HG03064 (cell line): Measurements from ENCODE around the gene NCEH1.
"Not testable (repeated sequence)": the region's sequence is repeated elsewhere in the genome, so short reads cannot be mapped to it uniquely, and the experiment has no call there.

Experiments used
- ATAC-seq: cut with Tn5 transposase; IDR thresholded peaks from one replicate; pipeline ENCODE4 v1.9.1; 2021; ENCODE audit warnings: low read depth; ENCODE audit not compliant: unreplicated experiment

NCEH1 gene

DNA sequence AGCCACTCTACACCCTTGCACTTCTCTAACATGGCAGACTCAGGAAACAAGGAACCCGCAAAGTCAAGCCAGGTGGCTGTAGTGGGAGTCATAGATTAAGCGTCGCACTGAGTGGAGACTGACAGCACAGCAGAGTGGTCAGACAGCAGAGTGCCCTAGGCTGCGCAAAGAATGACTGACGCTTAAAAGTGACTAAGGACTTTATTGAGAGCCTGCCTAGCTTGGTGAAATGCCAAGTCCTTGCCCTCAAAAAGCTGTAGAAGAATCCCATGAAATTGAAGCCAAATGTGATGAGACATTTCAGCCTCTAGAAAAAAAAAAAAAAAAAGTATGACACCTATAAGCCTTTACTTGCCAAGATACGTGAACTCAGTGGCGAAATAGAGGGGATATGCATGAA, 30.2 kb downstream of the NCEH1 start:
- no peak for ATAC-seq

DNA sequence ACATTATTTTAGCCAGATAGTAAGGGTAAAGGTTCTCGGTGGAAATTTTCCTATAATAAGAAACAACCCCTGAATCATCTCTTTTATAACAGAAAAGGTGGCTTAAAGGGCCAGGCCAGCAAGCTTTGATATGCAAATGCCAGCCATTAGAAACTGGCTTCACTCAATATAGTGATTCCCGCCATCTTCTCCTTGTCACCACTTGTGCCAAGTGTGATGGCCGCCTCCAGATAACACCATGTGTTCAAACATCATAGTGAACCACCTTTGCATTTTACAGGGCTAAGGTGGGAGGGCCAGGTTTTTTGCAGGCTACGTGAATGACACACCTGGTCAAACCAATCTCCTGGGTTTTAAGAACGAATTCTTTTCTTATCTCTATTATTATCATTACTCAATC, 31.3 kb downstream of the NCEH1 start:
- ATAC-seq, result no peak

DNA sequence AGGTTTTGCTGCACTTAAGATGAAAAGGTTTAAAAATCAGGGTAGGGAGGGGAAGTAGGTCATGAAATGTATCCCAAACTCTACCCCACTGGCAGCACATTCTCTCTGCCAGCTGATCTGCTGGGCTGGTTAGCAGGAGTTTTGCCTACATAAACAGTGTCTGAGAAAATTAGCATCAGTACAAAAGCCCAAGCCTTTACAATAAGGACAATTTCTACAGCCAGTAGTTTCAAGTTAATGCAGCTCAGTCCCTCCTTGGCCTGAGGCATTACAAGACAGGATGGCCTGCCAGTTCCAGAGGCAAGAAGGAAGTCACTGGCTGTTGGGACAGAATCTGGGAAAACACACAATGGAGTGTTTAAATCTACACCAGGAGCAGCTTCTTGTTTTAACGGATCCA, 32.8 kb downstream of the NCEH1 start:
- ATAC-seq, result no peak

DNA sequence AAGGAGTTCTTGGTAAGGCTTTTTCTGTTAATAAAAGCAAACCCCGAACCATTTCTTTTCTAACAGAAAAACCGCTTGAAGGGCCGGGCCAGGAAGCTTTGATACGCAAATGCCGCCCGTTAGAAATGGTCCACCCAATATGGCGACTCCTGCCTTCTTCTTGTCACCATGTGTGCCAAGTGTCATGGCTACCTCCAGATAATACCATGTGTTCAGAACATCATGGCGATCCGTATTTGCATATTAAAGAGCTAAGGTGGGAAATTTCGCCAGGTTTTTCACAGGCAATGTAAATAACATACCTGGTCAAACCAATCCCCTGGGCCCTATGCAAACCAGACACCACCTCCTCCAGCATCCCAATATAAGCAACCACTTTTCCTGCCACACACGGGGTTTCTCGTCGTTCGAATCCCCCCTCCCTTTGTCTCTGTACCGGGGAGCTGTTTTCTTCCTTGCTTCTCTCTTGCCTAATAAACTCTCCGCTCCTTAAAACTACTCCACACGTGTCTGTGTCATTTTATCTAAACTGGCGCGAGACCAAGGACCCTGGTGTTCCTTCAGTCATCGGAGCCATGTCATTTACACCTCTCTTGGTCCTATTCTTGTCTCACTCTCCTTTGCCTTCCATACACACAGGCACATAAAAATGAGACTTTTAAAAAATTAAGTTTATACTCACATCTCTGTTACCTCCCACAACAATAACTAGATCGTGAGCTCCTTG, 34.5 kb downstream of the NCEH1 start:
- ATAC-seq, result no peak

DNA sequence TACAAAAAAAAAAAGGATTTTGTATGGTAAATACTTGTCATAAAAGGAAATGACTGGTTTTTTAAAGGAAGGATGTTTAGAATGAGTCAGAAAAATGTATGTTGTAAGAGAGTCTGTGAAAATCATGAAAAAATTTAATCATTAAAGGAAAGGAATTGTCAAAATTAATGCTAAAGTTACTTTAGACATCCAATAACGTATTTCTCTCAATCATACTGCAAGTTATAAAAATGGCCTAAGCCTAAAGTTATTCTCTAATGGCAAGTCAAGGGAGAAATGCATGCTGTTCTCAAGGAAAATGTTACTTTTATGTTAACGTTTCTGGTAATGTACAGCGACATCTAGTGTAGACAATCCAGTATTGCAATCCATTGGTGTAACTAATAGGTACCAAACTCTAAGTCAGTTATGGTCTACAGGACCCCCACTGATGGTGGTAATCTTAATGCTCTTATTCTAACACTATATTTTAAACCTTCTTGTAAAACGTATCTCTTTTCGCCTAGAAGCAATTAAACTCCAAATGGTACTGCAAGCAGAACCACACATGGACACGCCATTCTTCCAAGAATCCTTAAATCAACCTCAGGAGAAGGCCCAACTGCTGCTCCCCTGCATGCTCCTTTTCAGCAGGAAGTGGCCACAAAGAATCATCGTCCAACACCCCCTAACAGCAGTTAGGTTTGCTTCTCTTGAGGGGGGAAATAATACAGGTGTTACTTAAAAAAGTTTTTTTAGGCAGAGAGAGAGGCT, 35.2 kb downstream of the NCEH1 start:
- no peak for ATAC-seq

DNA sequence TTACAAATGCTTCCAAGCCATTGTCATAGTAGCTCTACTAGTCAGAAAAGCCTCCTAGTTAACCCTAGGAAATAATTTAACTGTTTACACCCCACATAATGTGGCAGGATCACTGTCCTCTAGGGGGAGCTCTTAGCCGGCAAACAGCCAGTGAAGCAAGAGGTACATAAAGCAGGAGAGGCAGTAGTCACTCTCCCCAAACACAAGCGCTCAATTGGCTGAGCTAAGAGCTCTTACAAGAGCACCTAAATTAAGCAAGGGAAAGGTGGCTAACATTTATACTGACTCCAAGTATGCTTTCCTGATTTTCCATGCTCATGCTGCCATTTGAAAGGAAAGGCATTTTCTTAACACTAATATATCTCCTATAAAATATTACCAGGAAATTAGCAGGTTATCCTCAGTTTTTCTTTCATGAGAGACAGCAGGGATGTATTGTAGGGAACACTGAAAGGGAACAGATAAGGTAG, 37.6 kb downstream of the NCEH1 start:
- peak; percentile 65 for ATAC-seq

DNA sequence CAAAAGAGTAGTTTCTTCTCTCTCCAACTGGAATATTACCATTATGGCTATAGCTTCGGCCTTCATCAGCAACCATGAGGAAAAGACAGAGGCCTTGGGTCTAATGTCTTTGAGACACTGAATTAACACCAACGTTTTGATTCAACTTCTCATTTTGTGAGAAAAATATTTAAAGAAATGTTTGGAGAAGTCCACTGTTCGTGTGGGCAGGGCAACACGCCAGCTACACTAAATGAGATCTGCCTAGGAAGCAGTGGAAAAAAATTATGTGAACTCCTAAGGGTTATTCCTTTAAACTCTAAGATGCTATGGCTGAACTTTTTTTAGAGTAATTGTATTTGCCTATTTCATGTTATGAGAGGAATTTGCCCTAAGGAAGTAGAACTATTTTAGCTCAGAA, 41.8 kb downstream of the NCEH1 start:
- no peak for ATAC-seq

DNA sequence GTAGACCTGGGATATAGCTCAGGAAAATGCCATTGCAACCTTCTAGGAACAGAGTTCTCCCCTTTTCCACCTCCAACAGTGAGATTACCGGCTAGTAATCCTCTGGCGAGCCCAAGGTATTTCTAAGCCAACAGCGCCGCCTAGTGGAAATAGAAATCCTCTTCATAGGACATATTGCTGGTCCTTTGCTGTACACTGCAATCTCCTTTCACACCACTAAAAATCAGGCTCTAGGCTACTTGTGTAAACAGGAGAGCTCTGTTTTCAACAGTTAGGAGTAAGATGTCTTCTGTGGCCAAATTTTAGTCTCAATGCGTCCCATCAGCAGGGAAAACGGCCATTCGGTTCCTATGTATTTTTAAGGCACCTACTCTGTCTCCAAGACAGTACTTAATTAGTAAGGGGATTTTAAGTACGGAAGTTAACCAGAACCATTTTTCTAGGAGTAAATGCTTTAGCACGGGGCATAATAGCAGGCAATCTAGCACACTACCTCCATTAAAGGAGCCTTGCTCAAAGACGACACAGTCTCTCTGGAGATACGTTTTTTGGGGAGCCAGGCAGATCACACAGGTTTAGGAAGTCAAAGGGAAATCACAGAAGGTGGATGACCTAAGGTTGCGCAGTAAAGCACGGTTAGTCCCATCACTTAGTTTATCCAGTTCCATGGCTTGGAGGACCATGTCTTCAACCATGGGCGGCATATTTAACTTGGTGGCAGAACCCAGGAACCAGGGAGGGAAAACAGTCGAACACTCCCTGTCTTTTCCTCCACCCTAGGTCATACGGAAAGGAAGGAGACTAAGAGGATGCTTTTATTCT, 43.8 kb downstream of the NCEH1 start:
- peak; percentile 92 for ATAC-seq

DNA sequence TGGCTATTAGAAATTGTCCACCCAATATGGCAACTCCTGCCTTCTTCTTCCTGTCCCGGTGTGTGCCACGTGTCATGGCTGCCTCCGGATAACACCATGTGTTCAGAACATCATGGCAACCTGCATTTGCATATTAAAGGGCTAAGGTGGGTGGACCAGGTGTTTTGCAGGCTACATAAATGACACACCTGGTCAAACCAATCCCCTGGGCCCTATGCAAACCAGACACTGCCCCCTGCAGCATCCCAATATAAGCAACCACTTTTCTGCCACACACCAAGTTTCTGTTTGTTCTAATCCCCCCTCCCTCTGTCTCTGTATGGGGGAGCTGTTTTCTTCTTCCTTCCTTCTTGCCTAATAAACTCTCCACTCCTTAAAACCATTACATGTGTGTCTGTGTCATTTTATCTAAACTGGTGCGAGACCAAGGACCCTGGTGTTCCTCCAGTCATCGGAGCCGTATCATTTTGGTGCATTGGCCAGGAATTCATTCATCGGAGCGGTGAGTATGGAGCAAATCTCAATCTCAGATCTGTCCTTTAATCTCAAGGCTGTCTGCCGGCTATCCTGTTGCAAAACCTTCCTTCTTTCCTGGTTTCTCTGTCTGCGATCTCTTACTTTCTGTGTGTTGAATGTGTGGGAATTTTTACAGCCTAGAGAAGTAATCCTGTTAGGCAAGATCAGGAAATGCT, 44.5 kb downstream of the NCEH1 start:
- no peak for ATAC-seq

DNA sequence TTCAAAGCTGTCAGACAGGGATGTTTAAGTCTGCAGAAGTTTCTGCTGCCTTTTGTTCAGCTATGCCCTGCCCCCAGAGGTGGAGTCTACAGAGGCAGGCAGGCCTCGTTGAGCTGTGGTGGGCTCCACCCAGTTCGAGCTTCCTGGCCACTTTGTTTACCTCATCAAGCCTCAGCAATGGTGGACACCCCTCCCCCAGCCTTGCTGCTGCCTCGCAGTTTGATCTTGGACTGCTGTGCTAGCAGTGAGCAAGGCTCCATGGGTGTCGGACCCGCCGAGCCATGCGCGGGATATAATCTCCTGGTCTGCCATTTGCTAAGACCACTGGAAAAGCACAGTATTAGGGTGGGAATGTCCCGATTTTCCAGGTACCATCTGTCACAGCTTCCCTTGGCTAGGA, 45.4 kb downstream of the NCEH1 start:
- not testable (repeated sequence) for ATAC-seq

DNA sequence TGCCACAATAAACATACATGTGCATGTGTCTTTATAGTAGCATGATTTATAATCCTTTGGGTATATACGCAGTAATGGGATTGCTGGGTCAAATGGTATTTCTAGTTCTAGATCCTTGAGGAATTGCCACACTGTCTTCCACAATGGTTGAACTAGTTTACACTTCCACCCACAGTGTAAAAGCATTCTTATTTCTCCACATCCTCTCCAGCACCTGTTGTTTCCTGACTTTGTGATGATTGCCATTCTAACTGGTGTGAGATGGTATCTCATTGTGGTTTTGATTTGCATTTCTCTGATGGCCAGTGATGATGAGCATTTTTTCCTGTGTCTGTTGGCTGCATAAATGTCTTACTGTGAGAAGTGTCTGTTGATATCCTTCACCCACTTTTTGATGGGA, 50.4 kb downstream of the NCEH1 start:
- ATAC-seq, result not testable (repeated sequence)

DNA sequence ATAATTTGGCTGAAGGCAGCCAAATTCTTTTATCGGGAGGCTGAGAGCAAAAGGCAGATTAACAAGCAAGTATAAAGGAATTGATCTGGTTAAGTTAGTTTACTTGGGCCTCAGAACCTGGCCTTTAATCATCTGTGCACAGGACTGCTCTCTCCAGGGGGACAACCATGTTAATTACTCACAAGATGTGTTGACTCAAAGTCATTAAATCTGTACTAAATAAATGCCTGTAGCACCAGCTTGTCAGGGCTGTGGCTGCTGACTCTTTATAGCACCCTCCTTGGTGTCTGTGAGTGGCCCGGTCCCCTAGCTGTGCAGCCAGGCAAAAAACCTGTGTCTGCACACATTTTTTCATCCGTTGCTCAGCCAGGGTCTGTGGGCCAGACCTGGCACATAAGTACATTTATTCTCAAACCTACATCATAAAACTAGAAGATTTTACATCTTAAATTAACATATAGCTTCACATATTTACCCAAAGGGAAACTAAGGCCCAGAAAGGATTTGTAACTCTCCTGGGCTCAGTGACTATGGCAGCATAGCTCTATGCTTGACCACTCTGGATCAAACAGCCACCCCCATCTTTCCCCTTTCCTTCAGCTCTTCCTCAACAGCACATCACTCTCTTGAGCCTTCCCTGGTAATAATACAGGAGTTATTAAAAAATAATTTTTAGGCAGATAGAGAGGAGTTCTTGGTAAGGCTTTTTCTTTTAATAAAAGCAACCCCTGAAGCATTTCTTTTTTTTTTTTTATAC, 51.4 kb downstream of the NCEH1 start:
- ATAC-seq, result no peak

DNA sequence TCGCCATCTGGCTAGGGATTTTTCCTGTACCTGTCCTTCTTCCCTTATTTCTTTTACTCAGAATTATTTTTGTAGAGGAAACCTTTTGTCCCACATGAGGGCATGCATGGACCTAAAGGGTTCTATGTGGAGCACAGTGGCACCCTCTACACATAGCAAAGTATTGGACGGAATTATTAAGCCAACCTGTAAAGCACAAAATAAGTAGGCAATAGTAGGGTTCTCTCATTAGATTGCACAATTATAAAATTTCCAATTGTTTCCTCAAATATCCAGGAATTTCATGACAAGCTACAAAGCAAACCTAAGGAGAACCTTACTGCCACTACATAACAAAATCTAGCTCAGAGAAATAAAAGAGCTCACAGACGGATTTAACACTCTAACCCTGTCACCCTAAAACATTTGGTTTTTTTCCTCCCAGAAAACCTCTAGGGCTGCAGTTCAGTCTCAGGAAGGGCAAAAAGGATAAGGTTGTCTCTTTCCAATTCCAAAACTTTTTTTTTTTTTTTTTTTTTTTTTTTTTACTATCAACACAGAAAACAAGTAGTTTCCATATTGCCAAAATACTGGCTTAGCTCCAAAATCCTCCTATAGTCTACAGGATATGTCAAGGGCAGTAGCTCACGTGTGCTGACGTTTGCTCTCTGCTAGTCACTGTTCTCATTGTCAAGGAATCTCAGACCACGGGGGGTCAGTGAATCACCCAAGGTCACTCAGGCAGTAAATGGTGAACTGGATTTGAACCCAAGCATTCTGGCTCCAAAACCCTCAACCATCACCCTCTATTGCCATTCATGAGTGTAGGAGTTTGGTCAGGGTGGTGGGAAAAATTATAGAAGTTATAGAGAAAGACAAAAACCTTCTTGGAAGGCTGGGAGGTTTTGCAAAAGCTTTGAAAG, 52.3 kb downstream of the NCEH1 start:
- ATAC-seq, result no peak

DNA sequence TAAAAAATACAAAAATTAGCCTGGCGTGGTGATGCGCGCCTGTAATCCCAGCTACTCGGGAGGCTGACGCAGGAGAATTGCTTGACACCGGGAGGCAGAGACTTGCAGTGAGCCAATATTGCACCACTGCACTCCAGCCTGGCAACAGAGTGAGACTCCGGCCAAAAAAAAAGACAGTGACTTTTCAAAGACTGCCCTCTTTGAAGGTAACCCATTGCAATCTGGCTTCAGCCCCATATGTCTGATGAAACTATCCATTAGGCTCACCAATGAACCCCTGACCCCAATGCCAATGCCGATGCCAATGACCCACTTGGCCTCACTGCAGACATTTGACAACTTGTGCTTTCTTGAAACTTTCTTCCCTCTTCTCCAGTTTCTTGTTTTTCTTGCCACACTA, 54.3 kb downstream of the NCEH1 start:
- no peak for ATAC-seq

DNA sequence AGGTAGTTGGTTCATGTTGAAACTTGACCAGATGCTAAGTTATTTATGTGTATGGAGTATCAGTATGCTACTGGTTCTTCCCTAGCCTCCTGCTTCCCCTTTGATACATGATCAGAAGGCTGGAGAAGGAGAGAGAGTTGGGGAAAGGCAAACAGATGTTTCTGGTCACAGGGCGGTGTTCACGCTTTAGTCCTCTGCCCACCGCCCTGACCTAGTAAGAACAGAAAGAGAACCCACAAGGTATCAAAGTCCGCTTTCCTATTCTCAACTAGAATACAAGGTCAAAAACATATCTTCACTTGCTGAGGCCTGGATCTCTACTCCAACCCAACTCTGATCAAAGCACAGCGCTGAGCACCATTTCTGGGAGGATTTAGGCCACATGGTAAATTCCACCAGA, 55.5 kb downstream of the NCEH1 start:
- no peak for ATAC-seq

DNA sequence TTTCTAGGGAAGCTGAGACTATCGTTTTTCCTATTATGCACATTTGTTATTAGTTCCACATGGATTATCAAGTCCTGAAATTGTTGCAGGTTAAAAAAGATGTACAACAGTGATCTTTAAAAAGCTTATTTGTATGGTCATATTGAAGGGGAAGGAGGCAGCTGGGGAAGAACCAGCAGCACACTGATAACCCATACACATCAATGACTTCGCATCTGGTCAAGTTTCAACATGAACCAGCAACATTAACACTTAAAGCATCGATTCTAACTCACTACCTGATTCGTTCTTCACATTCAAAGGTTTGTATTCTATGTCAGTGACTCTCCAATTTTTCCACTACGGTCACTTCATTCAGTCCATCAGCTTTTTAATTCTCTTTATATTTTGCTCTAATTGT, 56.4 kb downstream of the NCEH1 start:
- no peak for ATAC-seq

DNA sequence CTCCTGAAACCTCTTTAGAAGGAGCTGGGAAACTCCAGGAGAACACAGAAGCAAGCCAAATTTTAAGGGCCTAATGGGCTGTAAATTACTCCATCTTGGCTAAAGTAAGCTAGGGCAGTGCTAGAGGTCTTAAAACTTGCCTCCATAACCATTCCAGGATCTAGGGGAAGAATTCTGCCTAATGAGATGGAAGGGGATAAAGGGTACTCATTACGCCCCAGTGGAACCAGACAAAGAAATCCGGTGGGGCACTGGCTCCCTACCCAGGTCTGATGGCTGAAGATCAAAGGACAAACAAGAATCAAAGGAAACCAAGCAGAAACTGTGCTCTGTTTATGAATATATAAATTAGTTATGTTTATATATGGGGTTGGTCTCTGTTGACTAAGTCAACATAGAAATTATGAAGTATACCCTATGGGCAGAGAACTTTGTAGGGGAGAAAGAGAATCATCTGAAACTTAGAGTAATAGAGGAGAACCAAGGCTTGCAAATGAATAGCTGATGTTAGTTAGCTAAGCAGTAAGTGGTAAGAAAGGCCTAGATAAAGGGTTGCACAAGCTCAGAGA, 57.8 kb downstream of the NCEH1 start:
- ATAC-seq, result no peak

DNA sequence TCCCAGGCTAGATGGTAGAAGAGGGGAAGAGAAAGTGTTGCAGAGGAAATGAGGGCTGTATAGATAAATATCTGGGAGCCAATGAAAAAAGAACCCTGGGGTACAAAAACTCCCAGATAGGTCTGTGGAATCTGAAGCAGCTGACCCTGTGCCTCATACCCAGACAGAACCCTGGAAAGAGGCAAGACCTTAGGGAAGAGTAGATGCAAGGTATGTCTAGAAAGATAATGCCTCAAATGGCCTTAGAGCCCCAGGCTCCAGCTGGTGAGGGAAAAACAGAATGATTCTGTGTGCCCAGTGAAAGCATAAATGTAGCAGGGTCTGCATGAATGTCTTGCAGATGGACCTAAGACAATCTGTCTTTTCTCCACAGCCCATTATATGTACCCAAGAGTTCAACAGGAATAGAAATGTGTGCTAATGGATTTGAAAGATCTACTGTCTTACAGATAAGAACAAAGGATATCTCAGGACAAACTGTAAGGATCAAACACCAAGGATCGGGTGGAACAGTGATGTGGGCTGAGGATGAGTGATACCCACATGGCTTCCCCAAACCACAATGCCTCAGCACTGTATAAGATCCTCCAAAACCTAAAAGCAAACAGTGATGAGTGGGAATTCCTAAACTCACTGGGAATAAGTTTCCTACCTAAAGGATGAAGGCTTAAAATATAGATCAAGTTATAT, 58.8 kb downstream of the NCEH1 start:
- no peak for ATAC-seq
